Ovary (tissue), 9 donors: ENCODE data around the gene ARAP3. TPM values are rescaled to one million over a fixed set of nuclear protein-coding genes. Genes with fewer than 3 reads are reported as not detected.
A peak's percentile ranks its signal among the peaks of the same experiment; 100 is the strongest.

Source experiments
- DNase-seq, 5 donors: peaks; one replicate each; pipeline ENCODE4 v3.0.0-alpha.2; 2019 to 2020
- H3K27ac ChIP-seq, 2 donors: fragments of 200-600 bp; one replicate each; pipeline versions ENCODE4 v1.5.1 to v1.8.0; 2019 to 2022
- H3K27me3 ChIP-seq: fragments of 200-600 bp; one replicate; pipeline ENCODE4 v1.8.0; 2022
- H3K36me3 ChIP-seq: fragments of 200-600 bp; sonication (generic); one replicate; pipeline ENCODE4 v1.5.1; 2019
- H3K4me1 ChIP-seq: one replicate; pipeline ENCODE4 v1.8.1; 2013; ENCODE audit warnings: mild to moderate bottlenecking, moderate library complexity; ENCODE audit not compliant: insufficient read depth
- H3K4me3 ChIP-seq: fragments of 200-600 bp; sonication (generic); one replicate; pipeline ENCODE4 v1.5.1; 2017
- H3K9me3 ChIP-seq, 2 donors: fragments of 200-600 bp in 1 of 2; sonication (generic) in 1 of 2; one replicate each; pipeline versions ENCODE4 v1.5.1 to v1.8.1; 2013 to 2019; ENCODE audit warnings: mild to moderate bottlenecking in 1 of 2, moderate library complexity in 1 of 2
- CTCF ChIP-seq, 3 donors: fragments of 450-650 bp in 2 of 3; fragments of 200-600 bp in 1 of 3; IDR thresholded peaks; one replicate each; pipeline versions ENCODE4 v1.5.1 to v1.8.0; 2016 to 2022; ENCODE audit warnings: antibody characterized with exemption in 3 of 3, mild to moderate bottlenecking in 1 of 3
- EP300 ChIP-seq: sonication (generic); formaldehyde crosslinking; IDR thresholded peaks from one replicate; pipeline ENCODE4 v1.6.1; 2017; ENCODE audit warnings: antibody characterized with exemption
- POLR2A ChIP-seq: fragments of 450-650 bp; IDR thresholded peaks from one replicate; pipeline ENCODE4 v1.6.1; 2017; ENCODE audit warnings: antibody characterized with exemption, mild to moderate bottlenecking, moderate library complexity
- WGBS, 3 donors: extraction: QIAGEN DNeasy Blood & Tissue Kit in 1 of 3; methylation state at CpG; one replicate each; pipeline versions ENCODE4 v1.1.5 to v1.1.7; 2013 to 2017; 5-methylcytosine and 5-hydroxymethylcytosine counted together
- intact Hi-C, 4 donors: fragments of 100-400 bp; cut with DNase I; formaldehyde crosslinking; loops; one replicate each; pipeline versions ENCODE4 v1.11.0 to v1.15.1; 2022 to 2023
- polyA plus RNA-seq, 2 donors: library from polyadenylated mRNA; stranded (reverse); fragments of 200-250 nt in 1 of 2; fragments of 350-450 nt in 1 of 2; fragmentation: Illumina TruSeq in 1 of 2; extraction: RNeasy Lipid Tissue Mini Kit (QIAGEN cat#74804) in 1 of 2; gene quantifications; one replicate each; pipeline ENCODE4 v1.2.3, GENCODE V29; 2013 to 2014
- total RNA-seq, 7 donors: library from RNA; depleted of rRNA in 2 of 7; stranded (reverse); fragments of >200 nt in 2 of 7; fragmentation: NEBNext Ultra II Directional in 3 of 7; extraction: Animal tissue kit (Norgen Biotek cat#: 25700) in 3 of 7; gene quantifications; one replicate each; pipeline versions ENCODE4 v1.1.0 to v1.2.4, GENCODE V29; 2016 to 2023
- donor health status: DM: no; HTN: no; CAD: no; lungs with moderate emphysema.
- donor health status: DM: no; HTN: no; CAD: no.
- donor health status: Bipolar disorder and iron deficiency.
- donor health status: DM: yes; HTN: yes; CAD: no.
- donor health status: DM: no; HTN: no; CAD: no.
- donor health status: DM: yes; HTN: yes; CAD: no.

The ARAP3 gene
- total and polyA plus RNA-seq, 9 donors = 3.5 to 11.2 (median 8.0) TPM

GRCh38 chr5:141692919-141693725 lies 11.1 kb upstream of the ARAP3 start:
- no peak for TF ChIP-seq EP300

GRCh38 chr5:141692533-141692888 lies 10.5 kb upstream of the ARAP3 start:
- intact Hi-C loops = loop anchor here in 2 of 4 donors (2.0 kb wide), 3 partner anchors 186 to 266 kb away; partner anchors contain the start of genes PCDH1 (in 1 of the 2) and PCDH12 (in 1 of the 2)
- Histone ChIP-seq H3K4me1 (no peaks in the 10 kb centered on the region), H3K9me3 (no peaks in the 10 kb centered on the region), H3K27me3 (no peaks in the 10 kb centered on the region), H3K4me3 (no peak overlapping the region), H3K27ac (no peak overlapping the region), H3K36me3 (no peaks in the 10 kb centered on the region)
- TF ChIP-seq EP300 (no peak), CTCF (IDR thresholded peaks at IDR 0.05) (no peak), POLR2A (no peak)
- no peak for DNase-seq
- 14 to 26% (median 24%) methylated on average over 5 of the region's 5 CpGs for WGBS, 3 donors

More at GRCh38 chr5:141692919-141693725, 11.1 kb upstream of the ARAP3 start:
- Histone ChIP-seq H3K27ac (no peak overlapping the region), H3K9me3 (no peaks in the 10 kb centered on the region), H3K36me3 (no peaks in the 10 kb centered on the region), H3K4me3 (no peak overlapping the region), H3K27me3 (no peaks in the 10 kb centered on the region), H3K4me1 (no peaks in the 10 kb centered on the region)
- DNase-seq = no peak
- WGBS, 3 donors = 53 to 61% (median 61%) methylated on average over 25 of the region's 25 CpGs
- intact Hi-C loops = loop anchor here in 2 of 4 donors (2.0 kb wide), 3 partner anchors 186 to 266 kb away; partner anchors contain the start of genes PCDH1 (in 1 of the 2) and PCDH12 (in 1 of the 2)

GRCh38 chr5:141691867-141692532 lies 10.0 kb upstream of the ARAP3 start:
- intact Hi-C loops = loop anchor here in 2 of 4 donors (2.0 kb wide), 3 partner anchors 187 to 267 kb away; partner anchors contain the start of genes PCDH1 (in 1 of the 2) and PCDH12 (in 1 of the 2)
- Histone ChIP-seq H3K27me3 (no peaks in the 10 kb centered on the region), H3K36me3 (no peaks in the 10 kb centered on the region), H3K9me3 (no peaks in the 10 kb centered on the region), H3K4me1 (no peaks in the 10 kb centered on the region), H3K27ac (no peak overlapping the region), H3K4me3 (no peak overlapping the region)
- WGBS, 3 donors = 1 to 4% (median 3%) methylated on average over 19 to 30 of the region's 30 CpGs
- TF ChIP-seq CTCF (IDR thresholded peaks at IDR 0.05) = peak; percentile 94 to 95 (median 95)
- TF ChIP-seq POLR2A = no peak
- TF ChIP-seq EP300 = no peak
- DNase-seq = peak; percentile 72 to 90 (median 83)

GRCh38 chr5:141691286-141691866 lies 9.3 kb upstream of the ARAP3 start:
- no peak for DNase-seq
- intact Hi-C loops = no loop called here
- WGBS, 3 donors = 51 to 65% (median 56%) methylated on average over 9 of the region's 9 CpGs
- no peaks in the 10 kb centered on the region for H3K9me3 ChIP-seq
- no peaks in the 10 kb centered on the region for H3K36me3 ChIP-seq
- H3K27ac ChIP-seq = no peak overlapping the region
- TF ChIP-seq EP300 (no peak), POLR2A (no peak), CTCF (IDR thresholded peaks at IDR 0.05) (no peak)
- H3K27me3 ChIP-seq = no peaks in the 10 kb centered on the region
- H3K4me1 ChIP-seq = no peaks in the 10 kb centered on the region
- no peak overlapping the region for H3K4me3 ChIP-seq
